GM12891 (cell line): ENCODE data around the gene QRICH1.
A peak's percentile ranks its signal among the peaks of the same experiment; 100 is the strongest.

Experiments
- PAX5 ChIP-seq: IDR thresholded peaks from 2 replicates; pipeline ENCODE4 v1.6.1; 2011; ENCODE audit warnings: low read length, moderate library complexity, mild to moderate bottlenecking; ENCODE audit not compliant: insufficient read depth, severe bottlenecking
- POLR2A ChIP-seq: IDR thresholded peaks from 2 replicates; pipeline ENCODE4 v1.6.1; 2011; ENCODE audit warnings: low read depth, low read length, control low read depth
- POLR2AphosphoS5 ChIP-seq: IDR thresholded peaks from 2 replicates; pipeline ENCODE4 v1.6.1; 2011; ENCODE audit warnings: low read depth, low read length, control low read depth
- POU2F2 ChIP-seq: IDR thresholded peaks from 2 replicates; pipeline ENCODE4 v1.6.1; 2011; ENCODE audit warnings: low read depth, mild to moderate bottlenecking, control low read depth, low read length, moderate library complexity
- SPI1 ChIP-seq: IDR thresholded peaks from 2 replicates; pipeline ENCODE4 v1.6.1; 2011; ENCODE audit warnings: low read depth, low read length, control low read depth
- TAF1 ChIP-seq: IDR thresholded peaks from 2 replicates; pipeline ENCODE4 v1.6.1; 2011; ENCODE audit warnings: low read depth, low read length, control low read depth

DNA sequence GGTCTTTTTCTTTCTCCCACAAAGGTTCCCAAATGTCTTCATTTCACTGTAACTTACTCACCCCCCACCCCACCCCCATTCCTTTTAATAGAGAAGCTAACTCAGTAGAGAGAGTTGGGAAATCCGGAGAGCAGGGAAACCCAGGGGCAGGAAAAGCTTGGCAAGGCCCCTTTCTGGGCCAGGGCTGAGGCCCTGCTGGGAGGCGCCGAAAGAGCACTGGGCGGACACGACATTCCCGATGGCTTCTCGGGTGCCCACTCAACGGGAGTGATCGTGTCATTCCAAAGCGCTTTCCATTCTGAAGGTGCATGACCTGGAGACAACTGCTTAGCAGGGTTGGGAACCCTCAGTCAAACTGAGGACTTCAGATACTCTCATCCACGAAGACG is 73.9 kb downstream of the QRICH1 start:
- TF ChIP-seq POLR2AphosphoS5 (peak; percentile 20; the same call in 1 of the 2 replicates), SPI1 (no peak), TAF1 (no peak), POLR2A (peak; percentile 47; the same call in 1 of the 2 replicates), PAX5 (no peak), POU2F2 (no peak)
